ENCODE results near the gene LCN15. TPM values are rescaled to one million over a fixed set of nuclear protein-coding genes. Genes with fewer than 3 reads are reported as not detected.

The LCN15 gene
- total and polyA plus RNA-seq, 2 of the 13 experiments (the other 11 are each of a cell fraction or from before 2014, with no cell fraction given): 1.3 to 53.7 TPM

GRCh38 chr9:136729144-136729543 is 35.2 kb downstream of the LCN15 start (continued):
- TF ChIP-seq ATF7 (IDR thresholded peaks at IDR 0.05): no peak
- TF ChIP-seq ATF7 (CRISPR knock-in tag; IDR thresholded peaks at IDR 0.05): no peak
- TF ChIP-seq PHF20 (CRISPR knock-in tag; IDR thresholded peaks at IDR 0.05): 0 out of 2 replicates have a peak, but pooled peaks have one; percentile 16
- TF ChIP-seq MAFF (IDR thresholded peaks at IDR 0.05; ENCODE audit: low read depth, low read length): no peak
- no peak for TF ChIP-seq SAP130 (CRISPR knock-in tag; IDR thresholded peaks at IDR 0.05; ENCODE audit: low read depth)
- TF ChIP-seq PATZ1 (CRISPR knock-in tag; IDR thresholded peaks at IDR 0.05): no peak
- TF ChIP-seq NCOA5 (CRISPR knock-in tag; IDR thresholded peaks at IDR 0.05): no peak
- TF ChIP-seq ZNF260 (CRISPR knock-in tag; IDR thresholded peaks at IDR 0.05; ENCODE audit: borderline replicate concordance, low read depth): no peak
- no peak for TF ChIP-seq PBX3 (CRISPR knock-in tag; IDR thresholded peaks at IDR 0.05; ENCODE audit: borderline replicate concordance)
- no peak for TF ChIP-seq ZBTB7B (CRISPR knock-in tag; IDR thresholded peaks at IDR 0.05)
- TF ChIP-seq YEATS4 (CRISPR knock-in tag; IDR thresholded peaks at IDR 0.05; ENCODE audit: borderline replicate concordance): no peak
- TF ChIP-seq HNRNPL (IDR thresholded peaks at IDR 0.05; ENCODE audit: low read depth, low read length): 0 out of 2 replicates have a peak, but pooled peaks have one; percentile 14
- TF ChIP-seq STAG1 (CRISPR knock-in tag; IDR thresholded peaks at IDR 0.05): no peak
- TF ChIP-seq DZIP1 (CRISPR knock-in tag; IDR thresholded peaks at IDR 0.05): no peak
- TF ChIP-seq RNF2 (conservative IDR thresholded peaks at IDR 0.05; ENCODE audit: low read depth): no peak
- TF ChIP-seq THAP9 (CRISPR knock-in tag; IDR thresholded peaks at IDR 0.05; ENCODE audit: borderline replicate concordance): peak; percentile 3; the same call in 1 of the 2 replicates
- TF ChIP-seq ZNF12 (CRISPR knock-in tag; IDR thresholded peaks at IDR 0.05): no peak
- no peak for TF ChIP-seq MLLT10 (CRISPR knock-in tag; IDR thresholded peaks at IDR 0.05)
- no peak for TF ChIP-seq HNF4G (IDR thresholded peaks at IDR 0.05; ENCODE audit: borderline replicate concordance, low read depth, low read length)
- TF ChIP-seq HNF4G (CRISPR knock-in tag; IDR thresholded peaks at IDR 0.05; ENCODE audit: borderline replicate concordance, low read depth): no peak
- TF ChIP-seq HDAC6 (IDR thresholded peaks at IDR 0.05; ENCODE audit: low read depth, low read length): no peak
